A673 (cell line): ENCODE measurements around the gene RNF128. TPM values are rescaled to one million over a fixed set of nuclear protein-coding genes. Genes with fewer than 3 reads are reported as not detected.
A peak's percentile ranks its signal among the peaks of the same experiment; 100 is the strongest.

Experiments used
- Bru-seq: library from RNA; stranded (reverse); fragments of 400-500 nt; gene quantifications from one replicate; lab custom pipeline; 2021; lab: Mats Ljungman, UMichigan
- BruChase-seq, 2 experiments: library from RNA; stranded (reverse); fragments of 400-500 nt; gene quantifications; one replicate each; lab custom pipeline; 2021; lab: Mats Ljungman, UMichigan
- BruUV-seq: library from RNA; stranded (reverse); fragments of 400-500 nt; replicated peaks from 2 replicates; lab custom pipeline; 2021; lab: Mats Ljungman, UMichigan
- CTCF ChIA-PET: fragments of 300-600 bp; sonication (Branson Sonifier 250); formaldehyde crosslinking; loops from one replicate; lab custom pipeline; 2022; ENCODE audit warnings: antibody characterized with exemption; lab: Charles Lee
- POLR2A ChIA-PET: fragments of 300-600 bp; sonication (Branson Sonifier 250); formaldehyde crosslinking; loops from one replicate; lab custom pipeline; 2022; ENCODE audit warnings: antibody characterized with exemption; ENCODE audit not compliant: low non-redundant PET; lab: Charles Lee
- DNase-seq: peaks from one replicate; pipeline ENCODE4 v3.0.0-alpha.2; 2015; ENCODE audit warnings: low spot score
- H3K27ac ChIP-seq: fragments of 200-600 bp; sonication (generic); 2 replicates; pipeline ENCODE4 v1.5.1; 2016; ENCODE audit warnings: mixed run types, low read depth, mild to moderate bottlenecking, mixed read lengths, antibody characterized with exemption, low read length; ENCODE audit not compliant: poor library complexity, severe bottlenecking
- H3K27me3 ChIP-seq: fragments of 200-600 bp; sonication (generic); replicated peaks from 2 replicates; pipeline ENCODE4 v1.6.1; 2017; ENCODE audit warnings: mixed run types, low read depth, mild to moderate bottlenecking, mixed read lengths, antibody characterized with exemption, low read length; ENCODE audit not compliant: insufficient read depth, poor library complexity
- H3K36me3 ChIP-seq: fragments of 200-600 bp; sonication (generic); 2 replicates; pipeline ENCODE4 v1.6.1; 2016; ENCODE audit warnings: mixed run types, mild to moderate bottlenecking, mixed read lengths, antibody characterized with exemption, low read length; ENCODE audit not compliant: insufficient read depth, poor library complexity, severe bottlenecking
- H3K4me1 ChIP-seq: fragments of 200-600 bp; sonication (generic); 2 replicates; pipeline ENCODE4 v1.6.1; 2017; ENCODE audit warnings: mixed run types, mild to moderate bottlenecking, mixed read lengths, antibody characterized with exemption, low read length; ENCODE audit not compliant: insufficient read depth, poor library complexity, severe bottlenecking
- H3K4me3 ChIP-seq: fragments of 200-600 bp; sonication (generic); 2 replicates; pipeline ENCODE4 v1.5.1; 2016; ENCODE audit warnings: low read depth, mixed run types, mild to moderate bottlenecking, mixed read lengths, low read length; ENCODE audit not compliant: poor library complexity, severe bottlenecking
- H3K9me3 ChIP-seq: fragments of 200-600 bp; sonication (generic); 2 replicates; pipeline ENCODE4 v1.6.1; 2016; ENCODE audit warnings: mixed run types, low read depth, mild to moderate bottlenecking, mixed read lengths, antibody characterized with exemption, low read length; ENCODE audit not compliant: poor library complexity, severe bottlenecking
- EZH2 ChIP-seq: fragments of 200-600 bp; sonication (generic); IDR thresholded peaks from 2 replicates; pipeline ENCODE4 v1.6.1; 2017; ENCODE audit warnings: borderline replicate concordance, low read depth, mild to moderate bottlenecking, mixed read lengths, antibody characterized with exemption, low read length; ENCODE audit not compliant: poor library complexity, severe bottlenecking
- intact Hi-C: fragments of 100-400 bp; cut with micrococcal nuclease; formaldehyde crosslinking; loops from one replicate; pipeline ENCODE4 v1.10.0; 2022; ENCODE audit not compliant: unreplicated experiment
- long read RNA-seq: library from polyadenylated mRNA; stranded (forward); transcript quantifications from one replicate; pipeline ENCODE4 v2.0.0, GENCODE V29; 2022
- total RNA-seq: library from RNA; stranded (reverse); gene quantifications from 2 replicates; pipeline ENCODE4 v1.2.3, GENCODE V29; 2021
- TF ChIP-seq, protein P1 (sequence below): fragments of 300-800, 200-600 bp; sonication (generic); conservative IDR thresholded peaks from 2 replicates; pipeline ENCODE4 v1.5.1; 2017; ENCODE audit warnings: low read depth, mild to moderate bottlenecking, antibody characterized with exemption, low read length, moderate library complexity, mixed read lengths

Gene RNF128, protein sequence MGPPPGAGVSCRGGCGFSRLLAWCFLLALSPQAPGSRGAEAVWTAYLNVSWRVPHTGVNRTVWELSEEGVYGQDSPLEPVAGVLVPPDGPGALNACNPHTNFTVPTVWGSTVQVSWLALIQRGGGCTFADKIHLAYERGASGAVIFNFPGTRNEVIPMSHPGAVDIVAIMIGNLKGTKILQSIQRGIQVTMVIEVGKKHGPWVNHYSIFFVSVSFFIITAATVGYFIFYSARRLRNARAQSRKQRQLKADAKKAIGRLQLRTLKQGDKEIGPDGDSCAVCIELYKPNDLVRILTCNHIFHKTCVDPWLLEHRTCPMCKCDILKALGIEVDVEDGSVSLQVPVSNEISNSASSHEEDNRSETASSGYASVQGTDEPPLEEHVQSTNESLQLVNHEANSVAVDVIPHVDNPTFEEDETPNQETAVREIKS
- total RNA-seq (not detected in 2 replicates), Bru-seq, nascent RNA (percentile 2 among the genes with signal in this experiment), BruChase-seq, experiment 1, labeled RNA remaining after a 2-hour chase (percentile 7 among the genes with signal in this experiment), BruChase-seq, experiment 2, labeled RNA remaining after a 6-hour chase (percentile 2 among the genes with signal in this experiment)
- long read RNA-seq = 0 reads

DNA sequence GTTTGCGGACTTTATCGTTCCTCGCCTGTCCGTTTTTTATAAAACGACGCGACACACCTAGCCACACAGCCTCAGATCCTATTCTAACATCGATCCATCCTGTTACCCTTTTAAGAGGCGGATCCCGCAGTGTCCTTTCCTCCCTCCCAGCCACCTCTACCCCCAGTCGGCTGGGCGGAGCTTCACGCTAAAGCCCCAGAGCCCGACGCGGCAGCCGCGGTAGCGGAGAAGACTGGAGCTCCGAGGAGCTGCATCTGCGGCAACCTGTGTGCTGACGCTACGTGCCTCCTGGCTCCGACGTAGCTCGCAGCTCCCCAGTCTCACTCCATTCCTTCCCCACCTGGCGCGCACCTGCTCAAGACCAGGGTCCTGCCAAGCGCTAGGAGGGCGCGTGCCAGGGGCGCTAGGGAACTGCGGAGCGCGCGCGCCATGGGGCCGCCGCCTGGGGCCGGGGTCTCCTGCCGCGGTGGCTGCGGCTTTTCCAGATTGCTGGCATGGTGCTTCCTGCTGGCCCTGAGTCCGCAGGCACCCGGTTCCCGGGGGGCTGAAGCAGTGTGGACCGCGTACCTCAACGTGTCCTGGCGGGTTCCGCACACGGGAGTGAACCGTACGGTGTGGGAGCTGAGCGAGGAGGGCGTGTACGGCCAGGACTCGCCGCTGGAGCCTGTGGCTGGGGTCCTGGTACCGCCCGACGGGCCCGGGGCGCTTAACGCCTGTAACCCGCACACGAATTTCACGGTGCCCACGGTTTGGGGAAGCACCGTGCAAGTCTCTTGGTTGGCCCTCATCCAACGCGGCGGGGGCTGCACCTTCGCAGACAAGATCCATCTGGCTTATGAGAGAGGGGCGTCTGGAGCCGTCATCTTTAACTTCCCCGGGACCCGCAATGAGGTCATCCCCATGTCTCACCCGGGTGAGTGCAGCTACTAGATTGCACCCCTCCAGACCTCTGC, at the start of gene RNF128:
Gene RNF128, plus strand, starts transcription at position 217 of the 953 bp plus-strand sequence. Its CDS starts 213 bp downstream, at position 430.
- no TSS peak for BruUV-seq

DNA sequence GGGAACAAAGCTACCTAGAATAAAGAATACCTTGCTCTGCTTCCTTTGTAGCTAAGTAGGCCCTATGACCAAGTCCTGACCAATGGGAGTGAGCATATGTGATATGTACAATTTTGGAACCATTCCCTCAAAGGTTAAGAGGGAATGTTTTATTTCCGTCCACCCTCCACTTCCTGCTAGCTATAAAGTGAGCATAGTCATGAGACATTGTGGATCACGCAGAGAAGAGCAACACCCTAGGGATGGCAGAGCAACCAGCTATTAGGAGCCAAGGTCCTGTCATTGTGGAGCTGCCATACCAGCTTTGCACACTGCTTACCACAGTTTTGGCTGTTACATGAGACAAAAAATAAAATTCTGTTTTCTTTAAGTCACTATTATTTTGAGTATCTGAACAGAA, 45.8 kb upstream of the RNF128 start:
- DNase-seq = no peak
- ChIA-PET POLR2A (no interaction called here), CTCF (no interaction called here)
- Histone ChIP-seq H3K4me3 (no peak overlapping the region), H3K27me3 (peaks cover 2% of the 10 kb centered on the region), H3K27ac (no peak overlapping the region), H3K36me3 (no peaks in the 10 kb centered on the region), H3K4me1 (no peaks in the 10 kb centered on the region), H3K9me3 (no peaks in the 10 kb centered on the region)
- TF ChIP-seq EZH2 = no peak
- TF ChIP-seq, protein P1, sequence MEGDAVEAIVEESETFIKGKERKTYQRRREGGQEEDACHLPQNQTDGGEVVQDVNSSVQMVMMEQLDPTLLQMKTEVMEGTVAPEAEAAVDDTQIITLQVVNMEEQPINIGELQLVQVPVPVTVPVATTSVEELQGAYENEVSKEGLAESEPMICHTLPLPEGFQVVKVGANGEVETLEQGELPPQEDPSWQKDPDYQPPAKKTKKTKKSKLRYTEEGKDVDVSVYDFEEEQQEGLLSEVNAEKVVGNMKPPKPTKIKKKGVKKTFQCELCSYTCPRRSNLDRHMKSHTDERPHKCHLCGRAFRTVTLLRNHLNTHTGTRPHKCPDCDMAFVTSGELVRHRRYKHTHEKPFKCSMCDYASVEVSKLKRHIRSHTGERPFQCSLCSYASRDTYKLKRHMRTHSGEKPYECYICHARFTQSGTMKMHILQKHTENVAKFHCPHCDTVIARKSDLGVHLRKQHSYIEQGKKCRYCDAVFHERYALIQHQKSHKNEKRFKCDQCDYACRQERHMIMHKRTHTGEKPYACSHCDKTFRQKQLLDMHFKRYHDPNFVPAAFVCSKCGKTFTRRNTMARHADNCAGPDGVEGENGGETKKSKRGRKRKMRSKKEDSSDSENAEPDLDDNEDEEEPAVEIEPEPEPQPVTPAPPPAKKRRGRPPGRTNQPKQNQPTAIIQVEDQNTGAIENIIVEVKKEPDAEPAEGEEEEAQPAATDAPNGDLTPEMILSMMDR = no peak
- intact Hi-C loops = no loop called here
- BruUV-seq = no TSS peak

More for the DNA sequence above, at the start of gene RNF128:
- Histone ChIP-seq H3K4me3 (no peak within 1 kb of the TSS), H3K27me3 (peaks cover 61% of the 10 kb centered on the region), H3K4me1 (no peaks in the 10 kb centered on the region), H3K9me3 (no peaks in the 10 kb centered on the region), H3K36me3 (no peaks in the 10 kb centered on the region), H3K27ac (no peak within 1 kb of the TSS)
- peak; percentile 1 for DNase-seq
- CTCF ChIA-PET = no interaction called here
- TF ChIP-seq, protein P1 = no peak
- TF ChIP-seq EZH2 = peak; percentile 24
- intact Hi-C loops = no loop called here
- POLR2A ChIA-PET = no interaction called here

DNA sequence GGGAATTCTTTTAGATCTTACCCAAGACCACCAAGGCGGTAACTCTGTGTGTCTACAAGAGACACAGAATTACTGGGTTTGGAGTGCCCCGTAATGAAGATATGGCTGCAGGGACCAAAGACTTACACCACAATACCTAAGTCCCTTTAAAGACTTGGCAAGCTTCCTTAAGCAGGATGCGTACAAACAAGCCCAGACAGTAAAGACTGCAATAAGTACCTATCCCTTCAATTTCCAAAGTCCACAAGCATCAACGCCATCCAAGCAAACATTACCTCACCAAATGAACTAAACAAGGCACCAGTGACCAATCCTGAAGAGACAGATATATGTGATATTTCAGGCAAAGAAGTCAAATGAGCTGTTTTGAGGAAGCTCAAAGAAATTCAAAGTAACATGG, 42.3 kb upstream of the RNF128 start:
- Histone ChIP-seq H3K27ac (no peak overlapping the region), H3K27me3 (no peaks in the 10 kb centered on the region), H3K4me3 (no peak overlapping the region), H3K9me3 (no peaks in the 10 kb centered on the region), H3K4me1 (no peaks in the 10 kb centered on the region), H3K36me3 (no peaks in the 10 kb centered on the region)
- TF ChIP-seq EZH2 = no peak
- TF ChIP-seq, protein P1 = no peak
- intact Hi-C loops = no loop called here
- POLR2A ChIA-PET = no interaction called here
- no TSS peak for BruUV-seq
- CTCF ChIA-PET = no interaction called here
- no peak for DNase-seq
